Measurements from ENCODE around the gene HDAC10. TPM values are rescaled to one million over a fixed set of nuclear protein-coding genes. Genes with fewer than 3 reads are reported as not detected.
A peak's percentile ranks its signal among the peaks of the same experiment; 100 is the strongest.

Gene HDAC10
- total and polyA plus RNA-seq, 10 donors: 25.0 to 108 (median 69.9) TPM

DNA sequence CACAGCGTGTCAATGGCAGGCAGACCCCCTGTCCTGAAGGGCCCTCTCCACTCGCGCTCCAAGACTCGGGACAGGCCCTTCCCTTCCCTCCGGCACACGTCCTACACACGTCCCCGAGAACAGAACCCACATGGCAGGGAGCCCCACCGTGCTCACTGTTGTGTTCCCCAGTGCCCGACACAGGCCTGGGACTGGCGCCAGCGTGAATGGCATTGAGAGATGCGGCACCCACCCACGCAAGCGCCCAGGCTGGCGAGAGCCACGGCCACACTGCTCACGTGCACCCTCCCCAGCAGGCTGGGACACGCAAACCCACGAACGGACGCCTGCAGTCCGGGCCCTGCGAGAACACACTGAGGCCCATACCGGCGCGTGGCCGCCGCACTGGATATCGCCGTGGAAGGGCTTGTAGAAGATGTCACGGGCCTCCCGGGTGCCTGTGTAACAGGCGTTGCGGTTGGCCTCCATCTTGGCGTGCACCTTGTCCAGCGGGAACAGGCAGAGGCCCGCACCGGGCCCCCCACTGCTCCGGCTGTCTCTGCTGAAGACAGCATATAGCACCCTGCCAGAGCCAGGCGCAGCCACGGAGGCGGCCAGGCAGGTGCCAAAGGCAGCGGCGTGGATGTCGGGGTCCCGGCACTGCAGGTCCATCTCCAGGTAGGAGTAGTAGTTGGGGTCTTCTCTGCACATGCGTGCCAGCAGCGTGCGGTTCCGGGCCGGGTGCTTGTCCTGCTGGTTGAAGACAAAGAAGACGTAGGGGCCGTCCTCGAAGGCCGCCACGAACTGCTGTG lies 38.3 kb upstream of the HDAC10 start:
- H3K36me3 ChIP-seq: peaks cover 0 to 75% (median 50%) of the 10 kb centered on the region in 6 donors

DNA sequence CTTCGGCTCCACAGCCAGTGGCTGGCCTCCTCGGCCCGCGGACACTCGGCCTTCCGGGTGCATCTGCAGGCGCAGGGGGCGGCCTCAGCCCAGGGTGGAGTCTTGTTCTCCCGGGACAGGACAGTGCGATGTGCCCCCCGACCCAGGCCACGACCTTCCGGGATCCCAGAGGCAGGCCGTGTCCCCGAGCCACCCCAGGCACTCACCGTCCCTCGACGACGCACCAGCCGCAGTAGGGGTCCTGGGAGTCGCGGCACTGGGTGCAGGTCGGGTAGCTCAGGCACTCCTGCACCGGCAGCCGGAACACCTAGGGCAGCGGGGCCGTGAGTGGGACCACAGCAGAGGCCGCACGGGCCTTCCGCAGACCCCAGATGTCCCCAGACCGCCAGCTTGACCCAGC lies 36.7 kb upstream of the HDAC10 start:
- Histone ChIP-seq H3K9me3 (no peaks in the 10 kb centered on the region), H3K27ac (peak overlapping the region in 2 of 8 donors; percentile 30 to 38), H3K4me3 (no peak overlapping the region), H3K4me1 (peaks cover 18 to 82% (median 47%) of the 10 kb centered on the region in 6 donors), H3K27me3 (replicated peaks in 1 of 7) (peaks cover 0 to 51% (median 4%) of the 10 kb centered on the region in 7 donors), H3K36me3 (peaks cover 0 to 91% (median 58%) of the 10 kb centered on the region in 6 donors)
- TF ChIP-seq, protein P1, sequence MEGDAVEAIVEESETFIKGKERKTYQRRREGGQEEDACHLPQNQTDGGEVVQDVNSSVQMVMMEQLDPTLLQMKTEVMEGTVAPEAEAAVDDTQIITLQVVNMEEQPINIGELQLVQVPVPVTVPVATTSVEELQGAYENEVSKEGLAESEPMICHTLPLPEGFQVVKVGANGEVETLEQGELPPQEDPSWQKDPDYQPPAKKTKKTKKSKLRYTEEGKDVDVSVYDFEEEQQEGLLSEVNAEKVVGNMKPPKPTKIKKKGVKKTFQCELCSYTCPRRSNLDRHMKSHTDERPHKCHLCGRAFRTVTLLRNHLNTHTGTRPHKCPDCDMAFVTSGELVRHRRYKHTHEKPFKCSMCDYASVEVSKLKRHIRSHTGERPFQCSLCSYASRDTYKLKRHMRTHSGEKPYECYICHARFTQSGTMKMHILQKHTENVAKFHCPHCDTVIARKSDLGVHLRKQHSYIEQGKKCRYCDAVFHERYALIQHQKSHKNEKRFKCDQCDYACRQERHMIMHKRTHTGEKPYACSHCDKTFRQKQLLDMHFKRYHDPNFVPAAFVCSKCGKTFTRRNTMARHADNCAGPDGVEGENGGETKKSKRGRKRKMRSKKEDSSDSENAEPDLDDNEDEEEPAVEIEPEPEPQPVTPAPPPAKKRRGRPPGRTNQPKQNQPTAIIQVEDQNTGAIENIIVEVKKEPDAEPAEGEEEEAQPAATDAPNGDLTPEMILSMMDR (IDR thresholded peaks at IDR 0.05 in 8 of 11, conservative IDR thresholded peaks at IDR 0.05 in 3 of 11): no peak
- peak in 1 of 3 donors; percentile 8 for TF ChIP-seq POLR2AphosphoS5 (IDR thresholded peaks at IDR 0.05)
- TF ChIP-seq POLR2A (IDR thresholded peaks at IDR 0.05): no peak
- intact Hi-C loops (cut with DNase I; ENCODE audit: low total_unique reads): no loop called here
- 95 to 98% (median 97%) methylated on average over 6 to 31 of the region's 31 CpGs for WGBS, 5 donors
- DNase-seq: no peak

More for the DNA sequence above, 38.3 kb upstream of the HDAC10 start:
- Histone ChIP-seq H3K27me3 (replicated peaks in 1 of 7) (peaks cover 0 to 67% (median 7%) of the 10 kb centered on the region in 7 donors), H3K4me3 (no peak overlapping the region), H3K4me1 (peaks cover 31 to 82% (median 56%) of the 10 kb centered on the region in 6 donors), H3K9me3 (no peaks in the 10 kb centered on the region), H3K27ac (peak overlapping the region in 2 of 8 donors; percentile 23 to 38)
- TF ChIP-seq, protein P1 (IDR thresholded peaks at IDR 0.05 in 8 of 11, conservative IDR thresholded peaks at IDR 0.05 in 3 of 11): no peak
- TF ChIP-seq POLR2AphosphoS5 (IDR thresholded peaks at IDR 0.05) (peak in 1 of 3 donors; percentile 7), POLR2A (IDR thresholded peaks at IDR 0.05) (no peak)
- WGBS, 5 donors: 88 to 95% (median 89%) methylated on average over 21 to 57 of the region's 57 CpGs
- intact Hi-C loops (cut with DNase I; ENCODE audit: low total_unique reads): no loop called here
- DNase-seq: no peak

DNA sequence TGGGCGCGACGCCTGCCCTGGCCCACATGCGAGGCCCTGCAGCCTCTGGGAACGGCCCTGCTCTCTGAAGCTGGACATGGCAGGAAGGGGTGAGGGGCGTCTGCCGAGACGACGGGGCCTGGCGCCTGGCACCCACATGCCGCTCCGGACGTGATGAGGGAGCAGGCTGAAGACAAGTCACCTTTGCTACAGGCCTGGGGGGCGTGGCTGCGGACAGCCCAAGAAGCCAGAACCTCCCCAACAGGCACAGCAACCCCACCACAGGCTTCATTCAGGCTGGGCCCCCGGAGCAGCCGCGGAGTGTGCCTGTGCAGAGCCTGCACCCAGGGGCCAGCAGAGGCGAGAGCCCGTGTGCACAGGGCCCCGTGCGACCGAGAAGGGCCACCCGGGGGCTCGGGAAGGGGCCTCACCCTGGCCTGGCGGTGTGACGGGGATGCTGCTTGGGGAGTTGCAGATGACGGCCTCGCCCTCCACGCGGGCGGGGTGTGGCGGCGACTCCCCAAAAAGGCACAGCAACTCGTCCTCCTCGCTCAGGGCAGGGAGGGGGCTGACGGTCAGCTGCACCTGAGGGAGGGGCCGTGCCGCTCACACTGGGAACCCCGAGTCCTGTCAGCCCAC lies 35.7 kb upstream of the HDAC10 start:
- intact Hi-C loops (cut with DNase I; ENCODE audit: low total_unique reads): no loop called here
- Histone ChIP-seq H3K27me3 (replicated peaks in 1 of 7) (peaks cover 0 to 42% (median 0%) of the 10 kb centered on the region in 7 donors), H3K4me3 (no peak overlapping the region), H3K4me1 (peaks cover 11 to 82% (median 46%) of the 10 kb centered on the region in 6 donors), H3K9me3 (no peaks in the 10 kb centered on the region), H3K36me3 (peaks cover 0 to 96% (median 64%) of the 10 kb centered on the region in 6 donors), H3K27ac (peak overlapping the region in 2 of 8 donors; percentile 30 to 38)
- TF ChIP-seq POLR2A (IDR thresholded peaks at IDR 0.05) (no peak), POLR2AphosphoS5 (IDR thresholded peaks at IDR 0.05) (peak in 2 of 3 donors; percentile 24 to 60)
- TF ChIP-seq, protein P1 (IDR thresholded peaks at IDR 0.05 in 8 of 11, conservative IDR thresholded peaks at IDR 0.05 in 3 of 11): no peak
- no peak for DNase-seq
- WGBS, 5 donors: 88 to 94% (median 91%) methylated on average over 5 to 40 of the region's 40 CpGs

DNA sequence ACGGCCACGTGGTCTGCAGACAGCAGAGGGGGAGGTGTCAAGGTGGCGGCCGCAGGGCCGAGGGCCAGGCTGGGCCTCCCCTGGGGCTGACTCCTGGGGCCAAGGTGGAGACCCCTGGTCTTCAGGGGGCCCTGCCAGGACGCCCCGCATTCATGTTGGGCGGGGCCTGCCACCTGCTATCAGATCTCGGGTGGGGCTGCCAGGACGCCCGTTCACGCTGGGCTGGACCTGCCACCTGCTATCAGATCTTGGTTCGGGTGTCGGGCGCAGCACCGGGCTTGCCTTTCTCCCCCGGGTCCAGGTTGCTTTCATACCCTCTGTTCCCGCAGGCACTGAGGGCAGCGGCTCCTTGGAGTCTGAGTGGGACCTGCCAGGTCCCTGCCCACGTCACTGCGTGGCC lies 35.2 kb upstream of the HDAC10 start:
- 82 to 91% (median 88%) methylated on average over 17 to 21 of the region's 21 CpGs for WGBS, 5 donors

More for the DNA sequence above, 35.2 kb upstream of the HDAC10 start:
- TF ChIP-seq POLR2A (IDR thresholded peaks at IDR 0.05): no peak
- TF ChIP-seq, protein P1 (IDR thresholded peaks at IDR 0.05 in 8 of 11, conservative IDR thresholded peaks at IDR 0.05 in 3 of 11): no peak
- TF ChIP-seq POLR2AphosphoS5 (IDR thresholded peaks at IDR 0.05): peak in 2 of 3 donors; percentile 21 to 24
- Histone ChIP-seq H3K27me3 (replicated peaks in 1 of 7) (peaks cover 0 to 37% (median 0%) of the 10 kb centered on the region in 7 donors), H3K9me3 (no peaks in the 10 kb centered on the region), H3K27ac (peak overlapping the region in 2 of 8 donors; percentile 30 to 40), H3K4me3 (no peak overlapping the region), H3K4me1 (peaks cover 8 to 78% (median 42%) of the 10 kb centered on the region in 6 donors), H3K36me3 (peaks cover 0 to 97% (median 70%) of the 10 kb centered on the region in 6 donors)
- intact Hi-C loops (cut with DNase I; ENCODE audit: low total_unique reads): no loop called here
- DNase-seq: no peak
